ENCODE results near the gene GPR162. TPM values are rescaled to one million over a fixed set of nuclear protein-coding genes. Genes with fewer than 3 reads are reported as not detected.

The GPR162 gene
- total and polyA plus RNA-seq, 3 experiments from 2014 or later = 0.11 TPM; not detected in 2

- peaks cover 0 to 11% (median 10%) of the 10 kb centered on the region in 3 donors for H3K4me1 Mint-ChIP-seq
- H3K4me1 ChIP-seq (ENCODE audit: insufficient read depth, low read length) = peaks cover 8% of the 10 kb centered on the region
- H3K27me3 Mint-ChIP-seq = peaks cover 10 to 35% of the 10 kb centered on the region in 2 donors
- H3K27ac ChIP-seq (ENCODE audit: low read depth, low read length) = no peak overlapping the region
- CTCF ChIA-PET = no interaction called here
- H3K4me3 ChIP-seq (ENCODE audit: low read length) = no peak overlapping the region
- no peak overlapping the region for H3K4me3 Mint-ChIP-seq
- peaks cover 11% of the 10 kb centered on the region for H3K36me3 ChIP-seq (ENCODE audit: insufficient read depth, low read length)
- DNase-seq = no peak
- H3K36me3 Mint-ChIP-seq = no peaks in the 10 kb centered on the region
- H3K9me3 ChIP-seq (ENCODE audit: low read length) = no peaks in the 10 kb centered on the region
- H3K9me3 Mint-ChIP-seq = no peaks in the 10 kb centered on the region
- no peak overlapping the region for H3K27ac Mint-ChIP-seq
- POLR2A ChIA-PET = no interaction called here
- peaks cover 12% of the 10 kb centered on the region for H3K27me3 ChIP-seq (ENCODE audit: insufficient read depth, low read length, poor library complexity, severe bottlenecking)
These were observed 3.0 kb upstream of the GPR162 start for GRCh38 chr12:6818645-6819044.

DNA sequence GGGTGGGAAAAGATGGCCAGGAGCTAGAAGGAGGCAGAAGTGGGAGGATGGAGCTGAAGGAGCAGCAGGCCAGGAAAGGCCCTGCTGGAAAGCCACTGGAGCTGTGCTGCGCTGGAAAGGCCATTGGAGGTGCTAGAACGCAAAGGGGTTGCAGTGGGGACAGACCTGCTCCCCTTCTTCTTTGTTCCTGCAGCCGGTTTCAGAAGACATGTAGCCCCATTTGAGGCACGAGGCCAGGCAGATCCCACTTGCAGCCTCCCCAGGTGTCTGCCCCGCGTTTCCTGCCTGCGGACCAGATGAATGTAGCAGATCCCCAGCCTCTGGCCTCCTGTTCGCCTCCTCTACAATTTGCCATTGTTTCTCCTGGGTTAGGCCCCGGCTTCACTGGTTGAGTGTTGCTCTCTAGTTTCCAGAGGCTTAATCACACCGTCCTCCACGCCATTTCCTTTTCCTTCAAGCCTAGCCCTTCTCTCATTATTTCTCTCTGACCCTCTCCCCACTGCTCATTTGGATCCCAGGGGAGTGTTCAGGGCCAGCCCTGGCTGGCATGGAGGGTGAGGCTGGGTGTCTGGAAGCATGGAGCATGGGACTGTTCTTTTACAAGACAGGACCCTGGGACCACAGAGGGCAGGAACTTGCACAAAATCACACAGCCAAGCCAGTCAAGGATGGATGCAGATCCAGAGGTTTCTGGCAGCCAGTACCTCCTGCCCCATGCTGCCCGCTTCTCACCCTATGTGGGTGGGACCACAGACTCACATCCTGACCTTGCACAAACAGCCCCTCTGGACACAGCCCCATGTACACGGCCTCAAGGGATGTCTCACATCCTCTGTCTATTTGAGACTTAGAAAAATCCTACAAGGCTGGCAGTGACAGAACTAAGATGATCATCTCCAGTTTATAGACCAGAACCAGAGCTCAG, 2.3 kb upstream of the GPR162 start:
- no peak overlapping the region for H3K4me3 Mint-ChIP-seq
- Histone ChIP-seq H3K4me1 (ENCODE audit: insufficient read depth, low read length) (peaks cover 8% of the 10 kb centered on the region), H3K27me3 (ENCODE audit: insufficient read depth, low read length, poor library complexity, severe bottlenecking) (peaks cover 12% of the 10 kb centered on the region), H3K27ac (ENCODE audit: low read depth, low read length) (no peak overlapping the region), H3K9me3 (ENCODE audit: low read length) (no peaks in the 10 kb centered on the region), H3K36me3 (ENCODE audit: insufficient read depth, low read length) (peaks cover 11% of the 10 kb centered on the region), H3K4me3 (ENCODE audit: low read length) (no peak overlapping the region)
- CTCF ChIA-PET = no interaction called here
- POLR2A ChIA-PET = no interaction called here
- no peak for DNase-seq
- no peaks in the 10 kb centered on the region for H3K9me3 Mint-ChIP-seq
- peaks cover 7 to 36% of the 10 kb centered on the region in 2 donors for H3K27me3 Mint-ChIP-seq
- H3K36me3 Mint-ChIP-seq = no peaks in the 10 kb centered on the region
- H3K27ac Mint-ChIP-seq = no peak overlapping the region
- H3K4me1 Mint-ChIP-seq = peaks cover 0 to 11% (median 10%) of the 10 kb centered on the region in 3 donors

GRCh38 chr12:6820166-6820565, 1.5 kb upstream of the GPR162 start:
- Mint-ChIP-seq H3K9me3 (no peaks in the 10 kb centered on the region), H3K36me3 (no peaks in the 10 kb centered on the region), H3K4me1 (peaks cover 0 to 11% (median 10%) of the 10 kb centered on the region in 3 donors), H3K4me3 (no peak overlapping the region), H3K27ac (no peak overlapping the region), H3K27me3 (peaks cover 14 to 43% of the 10 kb centered on the region in 2 donors)
- Histone ChIP-seq H3K4me3 (ENCODE audit: low read length) (no peak overlapping the region), H3K9me3 (ENCODE audit: low read length) (no peaks in the 10 kb centered on the region), H3K4me1 (ENCODE audit: insufficient read depth, low read length) (peaks cover 8% of the 10 kb centered on the region), H3K27ac (ENCODE audit: low read depth, low read length) (no peak overlapping the region), H3K36me3 (ENCODE audit: insufficient read depth, low read length) (peaks cover 11% of the 10 kb centered on the region), H3K27me3 (ENCODE audit: insufficient read depth, low read length, poor library complexity, severe bottlenecking) (peaks cover 19% of the 10 kb centered on the region)
- ChIA-PET CTCF (interaction anchor here (1.4 kb wide), 1 partner anchor 49 kb away, joined by 3 read pairs; no protein-coding TSS in a partner anchor), POLR2A (no interaction called here)
- DNase-seq = no peak

- peak overlapping the region in 1 of 7 donors; percentile 55 for H3K4me3 Mint-ChIP-seq
These were observed 960 bp downstream of the GPR162 start for GRCh38 chr12:6822426-6823135.

DNA sequence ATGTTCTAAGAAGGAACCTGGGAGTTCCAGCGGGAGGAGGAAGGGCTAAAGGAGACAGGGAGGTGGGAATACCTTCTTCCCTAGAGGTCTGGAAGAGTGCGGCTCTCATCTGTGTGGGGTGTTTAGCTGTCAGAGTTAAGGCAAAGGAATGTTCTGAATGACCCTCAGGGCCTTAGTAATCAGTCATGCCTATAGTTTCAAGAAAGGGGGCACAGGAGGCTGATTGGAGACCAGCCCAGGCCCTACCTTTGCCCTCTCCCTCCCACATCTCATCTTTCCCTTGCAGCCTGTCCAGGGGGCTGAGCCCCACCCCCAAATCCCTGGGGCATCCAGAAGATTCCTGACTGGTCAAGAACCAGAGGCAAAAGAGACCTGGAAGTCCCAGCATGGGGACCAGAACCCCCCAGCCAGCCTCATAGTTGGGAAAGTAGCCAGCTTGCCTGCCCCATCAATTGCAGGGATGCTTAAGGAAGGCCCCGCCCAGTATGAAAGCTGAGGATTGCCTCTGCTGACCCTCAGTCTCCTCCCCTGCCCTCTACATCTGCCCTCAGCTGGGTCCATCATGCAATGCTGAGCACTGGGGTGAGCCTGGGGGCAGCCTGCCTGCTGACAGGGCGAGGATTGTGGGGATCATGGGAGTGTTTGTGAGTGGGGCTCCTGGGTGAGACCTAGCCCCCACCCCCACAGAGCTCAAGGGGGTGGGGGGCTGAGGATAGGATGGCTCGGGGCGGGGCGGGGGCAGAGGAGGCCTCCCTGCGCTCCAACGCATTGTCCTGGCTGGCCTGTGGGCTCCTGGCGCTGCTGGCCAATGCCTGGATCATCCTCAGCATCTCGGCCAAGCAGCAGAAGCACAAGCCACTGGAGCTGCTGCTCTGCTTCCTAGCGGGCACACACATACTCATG, 1.8 kb downstream of the GPR162 start:
- ChIA-PET POLR2A (interaction anchor here (0.5 kb wide), 1 partner anchor 337 kb away, joined by 12 read pairs; no protein-coding TSS in a partner anchor), CTCF (interaction anchor here (1.2 to 5.2 kb wide), 5 partner anchors 12 to 209 kb away, joined by 3 to 39 read pairs (median 3); partner anchors contain the start of genes PTMS and SPSB2)
- H3K27me3 Mint-ChIP-seq = peaks cover 26 to 62% of the 10 kb centered on the region in 2 donors
- peaks cover 23% of the 10 kb centered on the region for H3K27me3 ChIP-seq (ENCODE audit: insufficient read depth, low read length, poor library complexity, severe bottlenecking)
- H3K4me3 ChIP-seq (ENCODE audit: low read length) = no peak overlapping the region
- no peak for DNase-seq
- no peak overlapping the region for H3K27ac ChIP-seq (ENCODE audit: low read depth, low read length)
- H3K4me3 Mint-ChIP-seq = peak overlapping the region in 1 of 7 donors; percentile 55
- no peaks in the 10 kb centered on the region for H3K9me3 ChIP-seq (ENCODE audit: low read length)
- H3K4me1 ChIP-seq (ENCODE audit: insufficient read depth, low read length) = peaks cover 13% of the 10 kb centered on the region
- peaks cover 16 to 26% (median 19%) of the 10 kb centered on the region in 3 donors for H3K4me1 Mint-ChIP-seq
- no peaks in the 10 kb centered on the region for H3K9me3 Mint-ChIP-seq
- no peaks in the 10 kb centered on the region for H3K36me3 ChIP-seq (ENCODE audit: insufficient read depth, low read length)
- no peaks in the 10 kb centered on the region for H3K36me3 Mint-ChIP-seq
- H3K27ac Mint-ChIP-seq = peak overlapping the region in 1 of 8 donors; percentile 32

More at GRCh38 chr12:6822426-6823135, 960 bp downstream of the GPR162 start:
- POLR2A ChIA-PET = no interaction called here
- H3K4me1 Mint-ChIP-seq = peaks cover 9 to 21% (median 17%) of the 10 kb centered on the region in 3 donors
- no peak overlapping the region for H3K4me3 ChIP-seq (ENCODE audit: low read length)
- H3K36me3 Mint-ChIP-seq = no peaks in the 10 kb centered on the region
- H3K27ac ChIP-seq (ENCODE audit: low read depth, low read length) = no peak overlapping the region
- peaks cover 13% of the 10 kb centered on the region for H3K4me1 ChIP-seq (ENCODE audit: insufficient read depth, low read length)
- peaks cover 23% of the 10 kb centered on the region for H3K27me3 ChIP-seq (ENCODE audit: insufficient read depth, low read length, poor library complexity, severe bottlenecking)
- H3K9me3 ChIP-seq (ENCODE audit: low read length) = no peaks in the 10 kb centered on the region
- H3K9me3 Mint-ChIP-seq = no peaks in the 10 kb centered on the region
- H3K36me3 ChIP-seq (ENCODE audit: insufficient read depth, low read length) = peaks cover 4% of the 10 kb centered on the region
- H3K27ac Mint-ChIP-seq = no peak overlapping the region
- no peak for DNase-seq
- H3K27me3 Mint-ChIP-seq = peaks cover 26 to 57% of the 10 kb centered on the region in 2 donors
- CTCF ChIA-PET = interaction anchor here (1.1 to 5.2 kb wide), 5 partner anchors 12 to 70 kb away, joined by 3 to 39 read pairs (median 6); partner anchors contain the start of genes MLF2 and PTMS

GRCh38 chr12:6824085-6824775, 2.6 kb downstream of the GPR162 start:
- CTCF ChIA-PET = interaction anchor here (0.9 to 5.8 kb wide), 10 partner anchors 11 to 210 kb away, joined by 3 to 39 read pairs (median 3); partner anchors contain the start of genes COPS7A, MLF2 and SPSB2
- Histone ChIP-seq H3K27ac (ENCODE audit: low read depth, low read length) (no peak overlapping the region), H3K4me1 (ENCODE audit: insufficient read depth, low read length) (peaks cover 13% of the 10 kb centered on the region), H3K36me3 (ENCODE audit: insufficient read depth, low read length) (no peaks in the 10 kb centered on the region), H3K4me3 (ENCODE audit: low read length) (no peak overlapping the region), H3K27me3 (ENCODE audit: insufficient read depth, low read length, poor library complexity, severe bottlenecking) (peaks cover 23% of the 10 kb centered on the region), H3K9me3 (ENCODE audit: low read length) (no peaks in the 10 kb centered on the region)
- Mint-ChIP-seq H3K27ac (no peak overlapping the region), H3K4me1 (peaks cover 16 to 31% (median 21%) of the 10 kb centered on the region in 3 donors), H3K27me3 (peaks cover 26 to 67% of the 10 kb centered on the region in 2 donors), H3K4me3 (no peak overlapping the region), H3K36me3 (peaks cover 0 to 5% (median 0%) of the 10 kb centered on the region in 3 donors), H3K9me3 (no peaks in the 10 kb centered on the region)
- DNase-seq = no peak
- POLR2A ChIA-PET = no interaction called here
